WTC11 (cell line): ENCODE results near the gene EID2B. TPM values are rescaled to one million over a fixed set of nuclear protein-coding genes. Genes with fewer than 3 reads are reported as not detected.

Experiments used
- ATAC-seq: fragments of 200-7000 bp; cut with Tn5 transposase; 2 replicates; pipeline ENCODE4 v1.10.0; 2021; ENCODE audit warnings: mild to moderate bottlenecking, moderate library complexity
- CTCF ChIA-PET: fragments of 300-600 bp; sonication (Branson Sonifier 250); formaldehyde crosslinking; loops from one replicate; lab custom pipeline; 2021; ENCODE audit warnings: antibody characterized with exemption; lab: Charles Lee
- POLR2A ChIA-PET: fragments of 350-600 bp; sonication (Branson Sonifier 250); formaldehyde crosslinking; loops from one replicate; lab custom pipeline; 2021; ENCODE audit warnings: antibody characterized with exemption; lab: Charles Lee
- DNase-seq: peaks from one replicate; pipeline ENCODE4 v3.0.0; 2021; ENCODE audit warnings: low spot score
- H3K27ac Mint-ChIP-seq: 2 replicates; pipeline ENCODE4 v1.8.0; 2021; ENCODE audit warnings: mixed read lengths
- H3K27me3 Mint-ChIP-seq: 2 replicates; pipeline ENCODE4 v1.8.0; 2021; ENCODE audit warnings: low read depth, mild to moderate bottlenecking, moderate library complexity, mixed read lengths
- H3K36me3 Mint-ChIP-seq: 2 replicates; pipeline ENCODE4 v1.8.0; 2021; ENCODE audit warnings: mixed read lengths
- H3K4me1 Mint-ChIP-seq: 2 replicates; pipeline ENCODE4 v1.8.0; 2022; ENCODE audit warnings: mixed read lengths
- H3K4me3 Mint-ChIP-seq: 2 replicates; pipeline ENCODE4 v1.8.0; 2021; ENCODE audit warnings: mild to moderate bottlenecking, moderate library complexity, mixed read lengths
- H3K9me3 Mint-ChIP-seq: 2 replicates; pipeline ENCODE4 v1.8.0; 2021; ENCODE audit warnings: mixed read lengths
- AR ChIP-seq: fragments of 250-450 bp; sonication (Bioruptor Pico); IDR thresholded peaks from 2 replicates; pipeline ENCODE4 v1.9.0; 2021; ENCODE audit warnings: mild to moderate bottlenecking
- CBFB ChIP-seq: sonication (generic); formaldehyde crosslinking; IDR thresholded peaks from 2 replicates; pipeline ENCODE4 v1.8.1; 2022; ENCODE audit warnings: mild to moderate bottlenecking, low read depth, missing genetic modification reagents
- E2F4 ChIP-seq: sonication (generic); formaldehyde crosslinking; IDR thresholded peaks from 2 replicates; pipeline ENCODE4 v1.8.1; 2022; ENCODE audit warnings: low read depth, mild to moderate bottlenecking, moderate library complexity, missing genetic modification reagents, borderline replicate concordance
- E2F5 ChIP-seq: sonication (generic); formaldehyde crosslinking; IDR thresholded peaks from 2 replicates; pipeline ENCODE4 v1.8.1; 2022; ENCODE audit warnings: mild to moderate bottlenecking, moderate library complexity, missing genetic modification reagents
- ESRRA ChIP-seq: sonication (generic); formaldehyde crosslinking; IDR thresholded peaks from 2 replicates; pipeline ENCODE4 v1.8.1; 2022; ENCODE audit warnings: mild to moderate bottlenecking, missing genetic modification reagents, borderline replicate concordance
- ETV6 ChIP-seq: sonication (generic); formaldehyde crosslinking; IDR thresholded peaks from 2 replicates; pipeline ENCODE4 v1.8.1; 2022; ENCODE audit warnings: mild to moderate bottlenecking, missing genetic modification reagents
- GRHL2 ChIP-seq: fragments of 250-450 bp; sonication (Bioruptor Pico); IDR thresholded peaks from 2 replicates; pipeline ENCODE4 v1.8.0; 2022; ENCODE audit warnings: mild to moderate bottlenecking, moderate library complexity; ENCODE audit not compliant: insufficient replicate concordance, severe bottlenecking
- HMGA2 ChIP-seq: fragments of 250-450 bp; sonication (Bioruptor Pico); IDR thresholded peaks from 2 replicates; pipeline ENCODE4 v1.4.0; 2021; ENCODE audit warnings: mild to moderate bottlenecking, moderate library complexity
- HMGXB4 ChIP-seq: sonication (generic); formaldehyde crosslinking; IDR thresholded peaks from 2 replicates; pipeline ENCODE4 v1.8.1; 2023; ENCODE audit warnings: mild to moderate bottlenecking, moderate library complexity, missing genetic modification reagents
- IRF2 ChIP-seq: sonication (generic); formaldehyde crosslinking; IDR thresholded peaks from 2 replicates; pipeline ENCODE4 v1.8.0; 2022; ENCODE audit warnings: low read depth, missing genetic modification reagents, borderline replicate concordance
- MAX ChIP-seq: sonication (generic); formaldehyde crosslinking; IDR thresholded peaks from 2 replicates; pipeline ENCODE4 v1.8.0; 2022; ENCODE audit warnings: mild to moderate bottlenecking, missing genetic modification reagents
- MYBL2 ChIP-seq: sonication (generic); formaldehyde crosslinking; IDR thresholded peaks from 2 replicates; pipeline ENCODE4 v1.8.1; 2023; ENCODE audit warnings: mild to moderate bottlenecking, moderate library complexity, missing genetic modification reagents
- PRDM15 ChIP-seq: sonication (generic); formaldehyde crosslinking; IDR thresholded peaks from 2 replicates; pipeline ENCODE4 v1.8.0; 2022; ENCODE audit warnings: missing genetic modification reagents
- RORB ChIP-seq: fragments of 250-450 bp; sonication (Bioruptor Pico); IDR thresholded peaks from 2 replicates; pipeline ENCODE4 v1.9.0; 2021; ENCODE audit warnings: mild to moderate bottlenecking
- TEAD1 ChIP-seq: sonication (generic); formaldehyde crosslinking; IDR thresholded peaks from 2 replicates; pipeline ENCODE4 v1.8.0; 2022; ENCODE audit warnings: mild to moderate bottlenecking, missing genetic modification reagents
- TEAD4 ChIP-seq: sonication (generic); formaldehyde crosslinking; IDR thresholded peaks from 2 replicates; pipeline ENCODE4 v1.8.0; 2022; ENCODE audit warnings: mild to moderate bottlenecking, missing genetic modification reagents
- USF2 ChIP-seq: sonication (generic); formaldehyde crosslinking; IDR thresholded peaks from 2 replicates; pipeline ENCODE4 v1.8.1; 2023; ENCODE audit warnings: mild to moderate bottlenecking, missing genetic modification reagents, moderate library complexity
- ZNF138 ChIP-seq: sonication (generic); formaldehyde crosslinking; conservative IDR thresholded peaks from 2 replicates; pipeline ENCODE4 v1.8.1; 2022; ENCODE audit warnings: mild to moderate bottlenecking, moderate library complexity, missing genetic modification reagents
- ZNF317 ChIP-seq: sonication (generic); formaldehyde crosslinking; IDR thresholded peaks from 2 replicates; pipeline ENCODE4 v1.8.1; 2023; ENCODE audit warnings: low read depth, mild to moderate bottlenecking, moderate library complexity, missing genetic modification reagents, borderline replicate concordance
- total RNA-seq: library from RNA; stranded (reverse); gene quantifications from 3 replicates; pipeline ENCODE4 v1.2.3, GENCODE V29; 2021

Gene EID2B
- total RNA-seq, 1 experiment from 2014 or later = 3.6 TPM

GRCh38 chr19:39512988-39513387 is 19.7 kb downstream of the EID2B start:
- H3K4me3 Mint-ChIP-seq = no peak overlapping the region
- no peak for TF ChIP-seq HMGXB4 (CRISPR knock-in tag)
- no peak for TF ChIP-seq TEAD1 (CRISPR knock-in tag)
- TF ChIP-seq PRDM15 (CRISPR knock-in tag) = no peak
- no peak for TF ChIP-seq IRF2
- TF ChIP-seq USF2 (CRISPR knock-in tag) = no peak
- TF ChIP-seq RORB (CRISPR knock-in tag) = no peak
- TF ChIP-seq HMGA2 = no peak
- TF ChIP-seq ESRRA (CRISPR knock-in tag) = no peak
- TF ChIP-seq E2F4 (CRISPR knock-in tag) = no peak
- no peak for TF ChIP-seq GRHL2 (CRISPR knock-in tag)
- no peak for TF ChIP-seq ZNF138 (CRISPR knock-in tag)
- no peak for TF ChIP-seq MYBL2
- TF ChIP-seq E2F5 (CRISPR knock-in tag) = no peak
- no peak for TF ChIP-seq MAX (CRISPR knock-in tag)
- TF ChIP-seq CBFB = no peak
- no peak for TF ChIP-seq AR (CRISPR knock-in tag)
- no peak for TF ChIP-seq TEAD4 (CRISPR knock-in tag)
- no peak for TF ChIP-seq ZNF317 (CRISPR knock-in tag)
- TF ChIP-seq ETV6 = no peak
- TF ChIP-seq, all 79 proteins: peak for 0
- Mint-ChIP-seq H3K27ac (no peak overlapping the region), H3K9me3 (no peaks in the 10 kb centered on the region; the same call in 1 of the 2 replicates), H3K27me3 (peaks cover 56% of the 10 kb centered on the region), H3K36me3 (peaks cover 5% of the 10 kb centered on the region), H3K4me1 (peaks cover 18% of the 10 kb centered on the region)
- ATAC-seq (no peak), DNase-seq (no peak)
- CTCF ChIA-PET = interaction anchor here (0.7 to 4.0 kb wide), 4 partner anchors 10 to 38 kb away, joined by 3 to 21 read pairs (median 10); no protein-coding TSS in a partner anchor
- POLR2A ChIA-PET = no interaction called here
